Eye (tissue), 1 donor: ENCODE measurements around the gene C1orf232.

Source experiments
- DNase-seq: peaks from one replicate; pipeline ENCODE4 v3.0.0-alpha.2; 2015

The C1orf232 gene

DNA sequence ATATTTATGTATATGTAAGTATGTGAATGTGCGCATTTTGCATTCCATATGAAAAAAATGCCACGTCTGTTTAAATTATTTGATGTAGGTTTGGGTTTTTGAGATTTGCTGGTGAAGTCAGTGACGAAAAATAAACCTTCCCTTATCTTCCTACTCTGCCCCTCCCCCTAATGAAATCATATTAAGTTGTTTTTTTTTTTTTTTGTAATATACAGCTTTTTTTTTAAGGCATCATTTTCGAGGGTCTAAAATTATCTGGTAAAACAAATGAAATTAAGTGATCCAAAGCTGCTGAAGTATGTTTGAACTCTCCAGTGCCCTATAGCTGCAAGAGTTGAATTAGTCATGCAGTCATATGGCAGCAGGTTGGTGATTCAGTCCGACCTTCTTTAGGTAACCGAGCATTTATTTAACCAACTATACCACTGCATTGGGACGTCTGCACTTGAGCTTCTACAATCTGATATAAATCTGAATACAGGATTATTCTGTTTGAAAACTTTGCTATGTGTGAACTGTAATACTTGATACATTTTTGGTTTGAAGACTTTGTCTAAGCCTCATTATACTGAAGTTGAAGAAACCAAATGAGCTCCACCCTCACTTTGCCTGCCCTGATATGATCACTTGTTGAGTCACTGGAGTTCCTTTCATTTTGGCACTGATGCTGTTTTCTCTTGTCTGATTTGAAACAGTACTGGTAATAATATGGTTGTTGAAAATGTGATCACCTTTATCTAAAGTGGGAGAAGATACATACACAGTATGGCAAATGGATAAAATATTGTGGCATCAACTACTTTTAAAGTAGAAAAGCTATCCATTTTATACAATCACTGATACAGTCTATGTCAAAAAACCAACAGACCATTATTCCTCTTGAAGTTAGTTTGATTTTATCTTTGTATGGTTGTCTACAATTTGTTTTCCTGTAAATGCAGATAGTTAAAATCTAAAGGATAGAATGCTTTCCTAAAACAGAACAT, 45.5 kb downstream of the C1orf232 start:
- no peak for DNase-seq

DNA sequence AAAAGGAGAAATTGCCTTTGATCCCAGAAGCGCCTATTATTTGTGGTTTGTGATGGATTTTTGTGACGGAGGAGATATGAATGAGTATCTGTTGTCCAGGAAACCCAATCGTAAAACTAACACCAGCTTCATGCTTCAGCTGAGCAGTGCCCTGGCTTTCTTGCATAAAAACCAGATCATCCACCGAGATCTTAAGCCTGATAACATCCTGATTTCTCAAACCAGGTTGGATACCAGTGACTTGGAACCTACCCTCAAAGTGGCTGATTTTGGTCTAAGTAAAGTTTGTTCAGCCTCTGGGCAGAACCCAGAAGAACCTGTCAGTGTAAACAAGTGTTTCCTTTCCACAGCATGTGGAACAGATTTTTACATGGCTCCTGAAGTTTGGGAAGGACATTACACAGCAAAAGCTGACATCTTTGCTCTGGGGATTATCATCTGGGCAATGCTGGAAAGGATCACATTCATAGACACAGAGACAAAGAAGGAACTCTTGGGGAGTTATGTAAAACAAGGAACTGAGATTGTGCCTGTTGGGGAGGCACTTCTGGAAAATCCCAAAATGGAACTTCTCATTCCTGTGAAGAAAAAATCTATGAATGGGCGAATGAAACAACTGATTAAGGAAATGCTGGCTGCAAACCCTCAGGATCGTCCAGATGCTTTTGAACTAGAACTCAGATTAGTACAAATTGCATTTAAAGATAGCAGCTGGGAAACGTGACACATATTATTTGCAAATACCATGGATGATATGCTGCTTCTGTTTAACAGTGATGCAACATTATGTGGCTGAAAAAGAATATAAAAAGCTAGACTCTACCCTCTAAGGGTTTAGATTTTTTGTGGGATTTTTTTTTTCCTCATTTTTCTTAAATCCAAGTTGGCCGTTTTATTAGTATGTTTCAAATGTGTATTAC, 46.6 kb downstream of the C1orf232 start:
- no peak for DNase-seq

DNA sequence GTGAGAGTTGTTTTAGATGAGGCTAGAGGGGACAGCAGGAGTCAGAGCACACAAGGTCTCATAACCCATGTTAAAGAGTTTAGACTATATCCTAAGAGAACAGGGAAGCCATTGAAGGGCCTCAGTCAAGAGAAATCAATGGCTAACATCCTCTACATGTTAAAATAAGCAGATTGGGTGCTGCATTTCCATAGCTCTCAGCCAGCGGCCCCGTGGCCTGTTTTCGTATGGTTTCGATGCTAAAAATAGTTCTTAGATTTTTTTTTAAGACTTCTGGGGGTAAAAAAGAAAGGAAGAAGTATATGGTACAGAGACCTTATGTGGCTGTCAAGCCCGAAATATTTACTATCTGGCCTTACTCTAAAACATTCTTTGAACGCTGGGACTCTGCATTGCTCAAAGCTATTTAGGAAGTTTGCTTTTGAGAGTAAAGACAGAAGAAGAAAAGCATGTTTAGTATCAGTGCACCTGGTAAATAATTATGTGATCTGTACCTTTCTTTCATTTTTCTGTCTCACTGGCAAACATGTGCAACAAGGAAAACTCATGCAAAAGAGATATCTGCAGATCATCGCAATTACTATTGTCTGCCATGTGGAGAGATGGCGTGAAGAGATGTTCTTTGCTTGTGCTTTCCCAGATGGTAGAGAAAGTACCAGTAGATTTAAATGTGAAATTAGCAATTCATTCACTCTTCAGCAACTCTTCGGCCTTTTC, 48.7 kb downstream of the C1orf232 start:
- DNase-seq = no peak

DNA sequence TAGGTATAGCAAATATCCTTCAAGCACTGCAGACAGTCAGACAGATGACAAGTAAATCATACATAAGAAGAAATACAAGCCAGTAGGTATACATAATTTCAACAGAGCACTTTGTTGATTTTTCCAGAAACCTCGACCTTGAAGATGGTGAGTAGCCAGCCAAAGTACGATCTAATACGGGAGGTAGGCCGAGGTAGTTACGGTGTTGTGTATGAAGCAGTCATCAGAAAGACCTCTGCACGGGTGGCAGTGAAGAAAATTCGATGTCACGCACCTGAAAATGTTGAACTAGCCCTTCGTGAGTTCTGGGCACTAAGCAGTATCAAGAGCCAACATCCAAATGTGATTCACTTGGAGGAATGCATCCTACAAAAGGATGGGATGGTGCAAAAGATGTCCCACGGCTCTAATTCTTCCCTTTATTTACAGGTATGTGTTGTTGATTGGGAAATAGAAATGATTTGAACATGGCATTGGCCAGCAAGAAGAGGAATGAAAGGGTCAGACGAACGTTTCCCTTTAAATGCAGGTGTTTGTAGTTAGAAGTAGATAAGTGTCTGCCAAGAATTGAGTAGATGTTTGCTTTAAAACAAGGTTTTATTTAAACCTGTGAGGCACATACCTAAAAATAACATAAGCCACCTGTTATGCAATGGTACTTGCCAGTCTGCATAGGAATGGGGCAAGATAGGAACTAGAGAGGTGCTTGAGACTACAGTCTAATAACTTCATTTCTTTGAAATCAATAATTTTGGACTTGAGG, 54.4 kb downstream of the C1orf232 start:
- no peak for DNase-seq
